HG03108 (cell line): ENCODE measurements around the gene MRPS5.

Experiments
- ATAC-seq: cut with Tn5 transposase; IDR thresholded peaks from one replicate; pipeline ENCODE4 v1.9.1; 2021; ENCODE audit warnings: moderate library complexity; ENCODE audit not compliant: unreplicated experiment

Gene MRPS5

GRCh38 chr2:95091885-95092555 lies 29.6 kb downstream of the MRPS5 start:
- ATAC-seq, result no peak

- ATAC-seq, result no peak
These were observed 34.2 kb downstream of the MRPS5 start for GRCh38 chr2:95087379-95087778.

DNA sequence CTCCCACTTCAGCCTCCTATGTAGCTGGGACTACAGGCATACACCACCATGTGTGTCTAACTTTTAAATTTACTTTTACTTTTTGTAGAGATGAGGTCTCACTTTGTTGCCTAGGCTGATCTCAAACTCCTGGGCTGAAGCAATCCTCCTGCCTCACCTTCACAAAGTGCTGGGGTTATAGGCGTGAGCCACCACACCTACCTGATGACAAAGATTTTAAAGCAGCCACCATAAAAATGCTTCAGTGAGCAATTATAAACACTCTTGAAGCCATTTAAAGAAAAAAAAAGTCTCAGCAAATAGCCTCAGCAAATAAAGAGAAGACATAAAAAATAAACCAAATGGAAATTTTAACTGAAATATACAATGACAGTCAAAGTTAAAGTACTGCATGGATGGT lies 35.6 kb downstream of the MRPS5 start:
- ATAC-seq, result no peak

- ATAC-seq, result no peak
These were observed 39.1 kb downstream of the MRPS5 start for GRCh38 chr2:95082477-95082876.

GRCh38 chr2:95079199-95079683 lies 42.4 kb downstream of the MRPS5 start:
- ATAC-seq, result no peak

- ATAC-seq, result no peak
These were observed 43.6 kb downstream of the MRPS5 start for GRCh38 chr2:95077861-95078603.

DNA sequence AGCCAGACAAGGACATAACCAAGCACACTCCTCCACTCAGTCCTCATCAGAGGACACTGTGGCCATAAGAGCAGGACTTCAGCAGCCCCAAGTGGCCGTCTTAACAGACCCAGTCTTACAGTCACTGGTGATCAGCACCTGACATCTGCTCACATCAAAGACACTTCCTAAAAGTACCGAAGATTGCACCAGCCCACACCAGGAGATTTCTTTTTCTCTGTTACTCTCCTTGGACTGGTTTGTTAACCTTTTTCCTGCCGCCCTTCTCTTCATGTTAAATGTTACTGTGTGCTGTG lies 44.1 kb downstream of the MRPS5 start:
- no peak for ATAC-seq

GRCh38 chr2:95076705-95077529 lies 44.7 kb downstream of the MRPS5 start:
- peak; percentile 62 for ATAC-seq

- no peak for ATAC-seq
These were observed 46.0 kb downstream of the MRPS5 start for GRCh38 chr2:95075440-95076132.

- no peak for ATAC-seq
These were observed 46.8 kb downstream of the MRPS5 start for GRCh38 chr2:95074663-95075439.

DNA sequence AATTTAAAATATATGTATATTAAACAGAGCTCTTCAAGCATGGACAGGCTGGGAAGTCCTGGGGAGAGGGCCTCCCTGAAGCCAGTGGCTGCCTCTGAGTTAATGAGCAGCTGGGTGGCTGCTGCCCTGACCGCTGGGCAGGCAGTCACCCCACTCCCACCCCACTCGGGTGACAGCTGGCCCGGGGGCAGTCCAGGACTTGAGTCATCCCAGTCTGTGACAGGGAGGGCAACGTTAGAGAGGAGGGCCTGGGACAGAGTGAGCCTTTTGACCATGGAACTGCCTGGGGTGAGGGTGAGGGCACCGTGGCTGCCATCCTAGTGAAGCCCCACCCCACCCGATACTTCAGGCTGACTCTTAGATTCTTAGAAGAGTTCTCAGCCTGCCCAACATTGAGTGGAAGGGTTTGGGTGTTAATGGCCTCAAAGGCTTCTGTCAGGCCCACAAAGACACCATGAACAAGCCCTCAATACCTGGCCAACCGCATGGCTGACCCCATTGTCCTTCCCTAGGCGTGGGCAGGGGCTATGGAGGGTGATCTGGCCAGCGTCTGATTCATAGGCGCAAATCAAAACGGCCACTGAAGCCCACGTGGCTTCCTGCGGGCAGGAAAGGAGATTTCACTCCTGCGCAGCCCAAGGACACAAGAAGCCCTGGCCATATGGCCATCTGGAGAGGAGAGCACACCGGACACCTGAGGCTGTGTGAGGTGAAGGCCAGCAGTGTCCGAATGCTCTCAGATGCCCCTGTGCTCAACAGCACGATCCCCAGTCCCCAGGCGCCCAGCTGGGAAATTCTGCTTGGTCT lies 47.5 kb downstream of the MRPS5 start:
- ATAC-seq, result no peak

- no peak for ATAC-seq
These were observed 49.2 kb downstream of the MRPS5 start for GRCh38 chr2:95072424-95072823.

GRCh38 chr2:95071856-95072255 lies 49.8 kb downstream of the MRPS5 start:
- no peak for ATAC-seq

DNA sequence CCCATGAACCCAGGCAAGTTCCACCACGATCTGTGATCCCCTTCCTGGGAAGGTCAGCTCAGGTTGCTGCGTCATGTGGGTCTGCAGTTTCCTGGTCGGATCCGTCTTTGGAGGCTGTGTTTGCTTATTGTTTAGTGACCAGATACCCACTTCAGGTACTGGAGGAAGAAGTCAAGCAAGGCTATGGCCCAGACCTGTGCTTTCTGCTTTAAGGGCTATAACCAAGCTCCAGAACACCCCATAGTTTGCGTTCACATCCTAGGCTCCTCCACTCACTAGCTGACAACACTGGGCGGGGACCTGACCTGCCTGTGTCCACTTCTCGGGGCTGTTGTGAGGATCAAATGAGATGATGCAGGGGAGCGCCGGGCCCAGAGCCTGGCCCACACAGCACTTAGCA lies 52.1 kb downstream of the MRPS5 start:
- no peak for ATAC-seq

DNA sequence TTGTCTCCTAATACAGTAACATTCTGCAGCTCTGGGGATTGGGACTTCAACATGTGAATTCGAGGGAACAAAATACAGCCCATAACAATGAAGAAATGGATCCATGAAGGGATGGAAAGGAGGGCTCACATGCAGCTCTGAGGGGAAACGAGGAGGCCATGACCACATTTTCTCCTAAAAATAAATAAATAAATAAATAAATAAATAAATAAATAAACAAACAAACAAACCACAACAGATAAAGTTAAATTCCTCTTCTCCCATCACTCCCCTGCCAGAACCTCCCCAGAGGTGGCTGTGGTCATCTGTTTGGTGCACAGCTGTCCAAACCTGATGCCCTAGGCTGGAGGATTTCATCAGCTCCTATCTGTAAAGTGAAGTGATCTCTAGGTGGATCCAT lies 53.4 kb downstream of the MRPS5 start:
- ATAC-seq, result no peak

DNA sequence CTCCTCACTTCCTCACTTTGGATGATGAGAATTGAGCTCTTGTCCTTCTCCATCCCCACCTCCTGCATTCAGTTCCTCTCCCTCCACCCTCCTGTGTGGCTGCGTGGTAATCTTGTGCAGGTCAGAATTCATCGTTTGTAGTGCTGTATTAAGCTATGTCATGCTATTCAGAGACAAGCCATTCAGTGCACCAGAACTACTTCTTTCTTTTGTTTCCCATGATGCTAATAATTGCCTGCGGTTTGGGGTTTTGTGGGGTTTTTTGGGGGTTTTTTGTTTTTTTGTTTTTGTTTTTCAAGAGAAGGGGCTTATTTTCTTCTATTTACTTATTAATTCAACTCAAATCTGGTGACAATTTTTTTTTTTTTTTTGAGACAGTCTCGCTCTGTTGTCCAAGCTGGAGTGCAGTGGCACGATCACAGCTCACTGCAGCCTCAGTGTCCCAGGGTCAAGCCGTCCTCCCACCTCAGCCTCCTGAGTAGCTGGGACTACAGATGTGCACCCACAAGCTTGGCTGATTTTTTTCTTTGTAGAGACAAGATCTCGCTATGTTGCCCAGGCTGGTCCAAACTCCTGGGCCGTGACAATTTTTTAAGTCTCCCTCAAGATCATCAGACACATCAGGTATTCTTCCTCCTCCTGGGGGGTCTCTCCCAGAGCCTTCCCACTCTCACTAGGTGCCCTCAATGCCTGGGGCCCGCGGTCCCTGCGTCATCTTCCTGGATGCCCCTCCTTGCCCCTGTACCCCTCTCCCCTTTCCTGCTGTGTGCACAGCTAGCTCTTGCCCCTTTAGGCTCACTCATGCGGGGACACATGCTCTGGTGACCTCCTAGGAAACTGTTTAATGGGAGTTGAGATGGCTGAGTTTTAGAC lies 58.3 kb downstream of the MRPS5 start:
- peak; percentile 63 for ATAC-seq

GRCh38 chr2:95062242-95063085 lies 59.1 kb downstream of the MRPS5 start:
- ATAC-seq, result no peak
